Iris pigment epithelial cell (primary cell): ENCODE results near the gene RAPGEF5.
A peak's percentile ranks its signal among the peaks of the same experiment; 100 is the strongest.

Experiments used
- DNase-seq: peaks from one replicate; pipeline ENCODE4 v3.0.0-alpha.2; 2011; ENCODE audit warnings: low read depth

Gene RAPGEF5

GRCh38 chr7:22356701-22357310 lies at the start of gene RAPGEF5:
TSS of gene RAPGEF5 (minus strand) at chr7:22357154. CDS start at chr7:22357060, 94 bp downstream.
- no peak for DNase-seq

- DNase-seq, result no peak
These were observed 49.8 kb upstream of the RAPGEF5 start for GRCh38 chr7:22406715-22407114.

GRCh38 chr7:22404421-22405023 lies 47.6 kb upstream of the RAPGEF5 start:
- DNase-seq, result no peak

- no peak for DNase-seq
These were observed 46.4 kb upstream of the RAPGEF5 start for GRCh38 chr7:22403344-22403743.

- DNase-seq, result no peak
These were observed 45.3 kb upstream of the RAPGEF5 start for GRCh38 chr7:22402250-22402649.

- DNase-seq, result no peak
These were observed 44.1 kb upstream of the RAPGEF5 start for GRCh38 chr7:22400936-22401553.

- DNase-seq, result no peak
These were observed 43.3 kb upstream of the RAPGEF5 start for GRCh38 chr7:22400150-22400814.

- DNase-seq, result no peak
These were observed 42.6 kb upstream of the RAPGEF5 start for GRCh38 chr7:22399546-22399945.

GRCh38 chr7:22399091-22399490 lies 42.1 kb upstream of the RAPGEF5 start:
- no peak for DNase-seq

- peak; percentile 4 for DNase-seq
These were observed 41.0 kb upstream of the RAPGEF5 start for GRCh38 chr7:22397981-22398380.

GRCh38 chr7:22395222-22395621 lies 38.3 kb upstream of the RAPGEF5 start:
- DNase-seq, result no peak

GRCh38 chr7:22394739-22395138 lies 37.8 kb upstream of the RAPGEF5 start:
- no peak for DNase-seq

- peak; percentile 2 for DNase-seq
These were observed 37.2 kb upstream of the RAPGEF5 start for GRCh38 chr7:22393913-22394729.

- no peak for DNase-seq
These were observed 33.6 kb upstream of the RAPGEF5 start for GRCh38 chr7:22390516-22390915.

GRCh38 chr7:22389892-22390291 lies 32.9 kb upstream of the RAPGEF5 start:
- DNase-seq, result no peak

GRCh38 chr7:22387583-22387982 lies 30.6 kb upstream of the RAPGEF5 start:
- DNase-seq, result peak; percentile 12

- no peak for DNase-seq
These were observed 29.9 kb upstream of the RAPGEF5 start for GRCh38 chr7:22386865-22387264.

- no peak for DNase-seq
These were observed 29.4 kb upstream of the RAPGEF5 start for GRCh38 chr7:22386206-22386858.

- no peak for DNase-seq
These were observed 28.4 kb upstream of the RAPGEF5 start for GRCh38 chr7:22385326-22385725.

GRCh38 chr7:22380333-22380732 lies 23.4 kb upstream of the RAPGEF5 start:
- DNase-seq, result no peak

- DNase-seq, result no peak
These were observed 21.4 kb upstream of the RAPGEF5 start for GRCh38 chr7:22378199-22378980.
